DND-41 (cell line): ENCODE results near the gene ARHGAP25.
A peak's percentile ranks its signal among the peaks of the same experiment; 100 is the strongest.

Experiments used
- ATAC-seq: fragments of 200-7000 bp; cut with Tn5 transposase; 3 replicates; pipeline ENCODE4 v1.9.1; 2021; ENCODE audit warnings: low read depth; ENCODE audit not compliant: insufficient read depth
- DNase-seq: peaks from one replicate; pipeline ENCODE4 v3.0.0-alpha.2; 2020
- H2AFZ ChIP-seq: 2 replicates; pipeline ENCODE4 v1.6.0; 2012; ENCODE audit warnings: low read depth, low read length
- H3K27ac ChIP-seq: 2 replicates; pipeline ENCODE4 v1.5.1; 2012; ENCODE audit warnings: low read length, inconsistent platforms
- H3K27me3 ChIP-seq: fragments of 200-600 bp; sonication (generic); 2 replicates; pipeline ENCODE4 v1.6.0; 2012; ENCODE audit warnings: low read length, mild to moderate bottlenecking, inconsistent platforms; ENCODE audit not compliant: insufficient read depth, poor library complexity
- H3K36me3 ChIP-seq: 2 replicates; pipeline ENCODE4 v1.5.1; 2012; ENCODE audit warnings: low read length, inconsistent platforms; ENCODE audit not compliant: insufficient read depth
- H3K4me1 ChIP-seq: 2 replicates; pipeline ENCODE4 v1.5.1; 2012; ENCODE audit warnings: mild to moderate bottlenecking, low read length; ENCODE audit not compliant: insufficient read depth
- H3K4me2 ChIP-seq: 2 replicates; pipeline ENCODE4 v1.6.0; 2012; ENCODE audit warnings: mild to moderate bottlenecking, moderate library complexity, low read length, inconsistent platforms; ENCODE audit not compliant: insufficient read depth
- H3K4me3 ChIP-seq, 2 experiments: fragments of 200-600 bp in 1 of 2; shearing (Covaris generic) in 1 of 2; 2 replicates each; pipeline ENCODE4 v1.5.1; 2012 to 2016; ENCODE audit warnings: inconsistent platforms in 2 of 2, low read length in 2 of 2, mild to moderate bottlenecking in 2 of 2, low read depth in 1 of 2, moderate library complexity in 1 of 2
- H3K79me2 ChIP-seq: 2 replicates; pipeline ENCODE4 v1.6.0; 2012; ENCODE audit warnings: low read length, inconsistent platforms; ENCODE audit not compliant: insufficient read depth
- H3K9ac ChIP-seq: 2 replicates; pipeline ENCODE4 v1.6.0; 2012; ENCODE audit warnings: low read depth, mild to moderate bottlenecking, inconsistent platforms, low read length, moderate library complexity
- H3K9me3 ChIP-seq: 2 replicates; pipeline ENCODE4 v1.5.1; 2012; ENCODE audit warnings: low read length, moderate library complexity, mild to moderate bottlenecking, inconsistent platforms; ENCODE audit not compliant: insufficient read depth, severe bottlenecking
- H4K20me1 ChIP-seq: 2 replicates; pipeline ENCODE4 v1.6.0; 2012; ENCODE audit warnings: low read length; ENCODE audit not compliant: insufficient read depth
- EZH2 ChIP-seq: IDR thresholded peaks from 3 replicates; pipeline ENCODE4 v1.6.1; 2012; ENCODE audit warnings: borderline replicate concordance, low read depth, mild to moderate bottlenecking, moderate library complexity, low read length, inconsistent platforms; ENCODE audit not compliant: severe bottlenecking
- TF ChIP-seq, protein P1 (sequence below): IDR thresholded peaks from 2 replicates; pipeline ENCODE4 v1.5.1; 2012; ENCODE audit warnings: borderline replicate concordance, low read length, moderate library complexity, mild to moderate bottlenecking; ENCODE audit not compliant: poor library complexity, severe bottlenecking; ENCODE audit errors: extremely low read depth

The ARHGAP25 gene

DNA sequence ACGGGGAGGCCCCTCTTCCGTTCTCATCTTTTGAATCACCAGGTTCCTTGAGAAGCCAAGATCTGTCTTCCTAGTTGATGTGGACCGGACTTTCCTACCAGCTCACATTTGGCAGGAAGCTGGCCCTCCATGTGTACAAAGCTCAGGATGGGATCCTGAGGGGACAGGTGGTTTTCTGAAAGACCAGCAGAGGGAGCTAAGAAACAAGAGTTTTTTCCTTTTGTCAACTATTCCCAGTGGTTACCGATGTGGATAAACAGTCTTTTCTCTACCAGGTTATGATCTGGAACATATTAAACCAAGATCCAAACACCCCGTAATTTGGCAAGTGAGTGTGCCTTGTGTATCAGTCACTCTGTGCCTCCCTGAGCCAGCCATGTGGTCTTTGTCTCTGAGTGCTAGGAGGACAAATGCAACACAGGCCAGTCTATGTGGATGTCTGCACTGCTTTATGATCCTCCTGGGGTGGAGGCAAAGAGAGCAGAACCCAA, 25.1 kb upstream of the ARHGAP25 start:
- H3K4me1 ChIP-seq = peaks cover 11% of the 10 kb centered on the region
- no peaks in the 10 kb centered on the region for H4K20me1 ChIP-seq
- DNase-seq = peak; percentile 61
- no peaks in the 10 kb centered on the region for H3K79me2 ChIP-seq
- peak overlapping the region; percentile 53 for H2AFZ ChIP-seq
- no peaks in the 10 kb centered on the region for H3K27me3 ChIP-seq
- H3K9me3 ChIP-seq = no peaks in the 10 kb centered on the region
- H3K9ac ChIP-seq = 0 out of 2 replicates have a peak overlapping the region, but pooled peaks have one; percentile 16
- peak overlapping the region; percentile 33; the same call in 1 of the 2 replicates for H3K4me2 ChIP-seq
- H3K36me3 ChIP-seq = no peaks in the 10 kb centered on the region
- H3K4me3 ChIP-seq = no peak overlapping the region
- peak; percentile 95 for ATAC-seq
- H3K27ac ChIP-seq = peak overlapping the region; percentile 55
- TF ChIP-seq, protein P1, sequence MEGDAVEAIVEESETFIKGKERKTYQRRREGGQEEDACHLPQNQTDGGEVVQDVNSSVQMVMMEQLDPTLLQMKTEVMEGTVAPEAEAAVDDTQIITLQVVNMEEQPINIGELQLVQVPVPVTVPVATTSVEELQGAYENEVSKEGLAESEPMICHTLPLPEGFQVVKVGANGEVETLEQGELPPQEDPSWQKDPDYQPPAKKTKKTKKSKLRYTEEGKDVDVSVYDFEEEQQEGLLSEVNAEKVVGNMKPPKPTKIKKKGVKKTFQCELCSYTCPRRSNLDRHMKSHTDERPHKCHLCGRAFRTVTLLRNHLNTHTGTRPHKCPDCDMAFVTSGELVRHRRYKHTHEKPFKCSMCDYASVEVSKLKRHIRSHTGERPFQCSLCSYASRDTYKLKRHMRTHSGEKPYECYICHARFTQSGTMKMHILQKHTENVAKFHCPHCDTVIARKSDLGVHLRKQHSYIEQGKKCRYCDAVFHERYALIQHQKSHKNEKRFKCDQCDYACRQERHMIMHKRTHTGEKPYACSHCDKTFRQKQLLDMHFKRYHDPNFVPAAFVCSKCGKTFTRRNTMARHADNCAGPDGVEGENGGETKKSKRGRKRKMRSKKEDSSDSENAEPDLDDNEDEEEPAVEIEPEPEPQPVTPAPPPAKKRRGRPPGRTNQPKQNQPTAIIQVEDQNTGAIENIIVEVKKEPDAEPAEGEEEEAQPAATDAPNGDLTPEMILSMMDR = peak; percentile 93
- no peak for TF ChIP-seq EZH2

DNA sequence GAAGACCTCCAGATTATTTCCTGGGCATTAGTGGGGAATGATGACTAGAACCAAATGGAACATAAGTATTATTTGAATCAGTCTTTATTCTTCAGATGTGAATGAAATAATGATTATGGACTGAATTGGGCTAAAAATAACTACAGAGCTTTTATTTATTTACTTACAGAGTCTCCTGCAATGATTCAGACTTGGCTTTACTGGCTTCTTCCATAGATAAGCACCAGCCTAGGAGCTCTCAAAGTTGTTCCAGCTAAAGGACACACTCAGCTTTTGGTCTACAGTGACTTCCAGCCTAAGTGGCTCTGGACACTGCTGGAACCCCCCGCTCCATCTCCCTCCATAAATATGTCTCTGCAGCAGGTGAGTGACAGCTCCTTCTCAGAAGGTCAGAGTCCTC, 24.3 kb upstream of the ARHGAP25 start:
- Histone ChIP-seq H3K4me2 (no peak overlapping the region), H3K36me3 (no peaks in the 10 kb centered on the region), H3K27ac (no peak overlapping the region), H3K4me3 (no peak overlapping the region), H4K20me1 (no peaks in the 10 kb centered on the region), H2AFZ (no peak overlapping the region), H3K9me3 (no peaks in the 10 kb centered on the region), H3K9ac (no peak overlapping the region), H3K27me3 (no peaks in the 10 kb centered on the region), H3K4me1 (peaks cover 20% of the 10 kb centered on the region), H3K79me2 (no peaks in the 10 kb centered on the region)
- TF ChIP-seq, protein P1 = no peak
- TF ChIP-seq EZH2 = no peak
- DNase-seq = no peak
- ATAC-seq = no peak

DNA sequence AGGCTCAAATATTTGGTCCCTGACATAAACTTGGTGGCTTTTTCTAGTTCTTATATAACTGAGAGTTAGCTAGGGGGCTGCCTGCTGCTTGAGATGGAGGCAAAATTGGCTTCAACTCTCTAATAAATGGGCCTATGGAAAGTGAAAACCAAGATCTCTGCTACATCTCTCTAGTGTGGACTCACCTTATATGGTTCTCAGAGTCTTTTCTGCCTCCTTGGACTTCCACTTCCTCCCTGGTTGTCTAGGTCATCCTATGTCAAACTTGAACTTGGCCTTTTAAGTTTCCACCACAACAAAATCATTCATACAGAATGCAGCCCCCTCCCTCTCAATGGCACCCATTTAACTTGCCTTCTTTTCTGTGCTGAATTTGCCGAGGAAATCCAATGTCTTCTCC, 23.9 kb upstream of the ARHGAP25 start:
- Histone ChIP-seq H3K4me2 (no peak overlapping the region), H3K27ac (no peak overlapping the region)

More for the DNA sequence above, 23.9 kb upstream of the ARHGAP25 start:
- Histone ChIP-seq H3K4me3 (no peak overlapping the region), H3K79me2 (no peaks in the 10 kb centered on the region), H2AFZ (no peak overlapping the region), H4K20me1 (no peaks in the 10 kb centered on the region), H3K27me3 (no peaks in the 10 kb centered on the region), H3K9me3 (no peaks in the 10 kb centered on the region), H3K9ac (no peak overlapping the region), H3K36me3 (no peaks in the 10 kb centered on the region), H3K4me1 (peaks cover 21% of the 10 kb centered on the region)
- ATAC-seq (no peak), DNase-seq (no peak)
- TF ChIP-seq, protein P1 = no peak
- TF ChIP-seq EZH2 = no peak
